Measurements from ENCODE around the gene EYS. TPM values are rescaled to one million over a fixed set of nuclear protein-coding genes. Genes with fewer than 3 reads are reported as not detected.

EYS gene
- total and polyA plus RNA-seq, 2 of the 13 experiments (the other 11 are each of a cell fraction or from before 2014, with no cell fraction given): 0.04 to 0.07 TPM

DNA sequence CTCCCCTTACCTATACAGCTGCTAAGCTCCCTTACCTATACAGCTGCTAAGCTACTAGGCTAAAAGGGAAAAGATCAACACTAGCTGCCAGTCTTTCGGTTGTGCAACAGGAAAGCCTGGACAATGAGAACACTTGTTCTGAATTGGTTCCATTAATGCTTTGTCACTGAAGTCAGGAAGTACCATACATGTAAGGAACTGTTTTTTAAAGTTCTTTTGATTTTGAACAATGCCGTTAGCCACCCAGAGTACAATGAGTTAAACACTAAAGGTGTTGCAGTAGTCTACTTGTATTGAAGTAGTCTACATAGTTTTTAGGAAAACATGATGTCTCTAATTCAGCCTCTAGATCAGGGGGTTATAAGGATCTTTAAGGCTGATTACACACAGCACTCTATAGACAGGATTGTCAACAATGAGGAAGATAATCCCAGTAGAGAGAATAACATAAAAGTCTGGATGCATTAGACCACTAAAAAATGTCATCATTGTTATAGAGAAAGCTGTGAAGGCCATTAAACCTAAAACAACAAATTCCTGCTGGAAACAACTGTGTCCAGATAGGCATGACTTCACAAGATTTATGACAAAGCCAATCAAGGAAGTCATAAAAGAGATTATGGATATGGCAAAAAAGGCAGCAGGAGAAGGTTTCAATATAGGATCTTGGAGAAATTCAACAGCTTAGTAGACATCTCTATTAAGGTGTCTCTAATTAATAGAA is 1765.1 kb downstream of the EYS start (continued):
- TF ChIP-seq, protein P1, sequence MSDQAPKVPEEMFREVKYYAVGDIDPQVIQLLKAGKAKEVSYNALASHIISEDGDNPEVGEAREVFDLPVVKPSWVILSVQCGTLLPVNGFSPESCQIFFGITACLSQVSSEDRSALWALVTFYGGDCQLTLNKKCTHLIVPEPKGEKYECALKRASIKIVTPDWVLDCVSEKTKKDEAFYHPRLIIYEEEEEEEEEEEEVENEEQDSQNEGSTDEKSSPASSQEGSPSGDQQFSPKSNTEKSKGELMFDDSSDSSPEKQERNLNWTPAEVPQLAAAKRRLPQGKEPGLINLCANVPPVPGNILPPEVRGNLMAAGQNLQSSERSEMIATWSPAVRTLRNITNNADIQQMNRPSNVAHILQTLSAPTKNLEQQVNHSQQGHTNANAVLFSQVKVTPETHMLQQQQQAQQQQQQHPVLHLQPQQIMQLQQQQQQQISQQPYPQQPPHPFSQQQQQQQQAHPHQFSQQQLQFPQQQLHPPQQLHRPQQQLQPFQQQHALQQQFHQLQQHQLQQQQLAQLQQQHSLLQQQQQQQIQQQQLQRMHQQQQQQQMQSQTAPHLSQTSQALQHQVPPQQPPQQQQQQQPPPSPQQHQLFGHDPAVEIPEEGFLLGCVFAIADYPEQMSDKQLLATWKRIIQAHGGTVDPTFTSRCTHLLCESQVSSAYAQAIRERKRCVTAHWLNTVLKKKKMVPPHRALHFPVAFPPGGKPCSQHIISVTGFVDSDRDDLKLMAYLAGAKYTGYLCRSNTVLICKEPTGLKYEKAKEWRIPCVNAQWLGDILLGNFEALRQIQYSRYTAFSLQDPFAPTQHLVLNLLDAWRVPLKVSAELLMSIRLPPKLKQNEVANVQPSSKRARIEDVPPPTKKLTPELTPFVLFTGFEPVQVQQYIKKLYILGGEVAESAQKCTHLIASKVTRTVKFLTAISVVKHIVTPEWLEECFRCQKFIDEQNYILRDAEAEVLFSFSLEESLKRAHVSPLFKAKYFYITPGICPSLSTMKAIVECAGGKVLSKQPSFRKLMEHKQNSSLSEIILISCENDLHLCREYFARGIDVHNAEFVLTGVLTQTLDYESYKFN (CRISPR knock-in tag; conservative IDR thresholded peaks at IDR 0.05): peak; percentile 74
- no peak for TF ChIP-seq ZNF20 (CRISPR knock-in tag; IDR thresholded peaks at IDR 0.05)
- peak; percentile 58; the same call in 1 of the 2 replicates for TF ChIP-seq IRF2 (CRISPR knock-in tag; IDR thresholded peaks at IDR 0.05)
- TF ChIP-seq, protein P2, sequence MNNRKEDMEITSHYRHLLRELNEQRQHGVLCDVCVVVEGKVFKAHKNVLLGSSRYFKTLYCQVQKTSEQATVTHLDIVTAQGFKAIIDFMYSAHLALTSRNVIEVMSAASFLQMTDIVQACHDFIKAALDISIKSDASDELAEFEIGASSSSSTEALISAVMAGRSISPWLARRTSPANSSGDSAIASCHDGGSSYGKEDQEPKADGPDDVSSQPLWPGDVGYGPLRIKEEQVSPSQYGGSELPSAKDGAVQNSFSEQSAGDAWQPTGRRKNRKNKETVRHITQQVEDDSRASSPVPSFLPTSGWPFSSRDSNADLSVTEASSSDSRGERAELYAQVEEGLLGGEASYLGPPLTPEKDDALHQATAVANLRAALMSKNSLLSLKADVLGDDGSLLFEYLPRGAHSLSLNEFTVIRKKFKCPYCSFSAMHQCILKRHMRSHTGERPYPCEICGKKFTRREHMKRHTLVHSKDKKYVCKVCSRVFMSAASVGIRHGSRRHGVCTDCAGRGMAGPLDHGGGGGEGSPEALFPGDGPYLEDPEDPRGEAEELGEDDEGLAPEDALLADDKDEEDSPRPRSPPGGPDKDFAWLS (CRISPR knock-in tag; IDR thresholded peaks at IDR 0.05; ENCODE audit: borderline replicate concordance): no peak
- TF ChIP-seq CREB1 (IDR thresholded peaks at IDR 0.05): no peak
- TF ChIP-seq CREB1 (CRISPR knock-in tag; IDR thresholded peaks at IDR 0.05): peak; percentile 51; the same call in 1 of the 2 replicates
- TF ChIP-seq ZNF543 (CRISPR knock-in tag; IDR thresholded peaks at IDR 0.05): no peak
- TF ChIP-seq, protein P3, sequence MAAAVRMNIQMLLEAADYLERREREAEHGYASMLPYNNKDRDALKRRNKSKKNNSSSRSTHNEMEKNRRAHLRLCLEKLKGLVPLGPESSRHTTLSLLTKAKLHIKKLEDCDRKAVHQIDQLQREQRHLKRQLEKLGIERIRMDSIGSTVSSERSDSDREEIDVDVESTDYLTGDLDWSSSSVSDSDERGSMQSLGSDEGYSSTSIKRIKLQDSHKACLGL (CRISPR knock-in tag; IDR thresholded peaks at IDR 0.05): no peak
- no peak for TF ChIP-seq STAG1 (CRISPR knock-in tag; IDR thresholded peaks at IDR 0.05)
- no peak for TF ChIP-seq ZFP36L1 (CRISPR knock-in tag; IDR thresholded peaks at IDR 0.05)
- peak; percentile 56; the same call in 1 of the 2 replicates for TF ChIP-seq ZNF292 (CRISPR knock-in tag; IDR thresholded peaks at IDR 0.05; ENCODE audit: borderline replicate concordance, low read depth)
- TF ChIP-seq, protein P4, sequence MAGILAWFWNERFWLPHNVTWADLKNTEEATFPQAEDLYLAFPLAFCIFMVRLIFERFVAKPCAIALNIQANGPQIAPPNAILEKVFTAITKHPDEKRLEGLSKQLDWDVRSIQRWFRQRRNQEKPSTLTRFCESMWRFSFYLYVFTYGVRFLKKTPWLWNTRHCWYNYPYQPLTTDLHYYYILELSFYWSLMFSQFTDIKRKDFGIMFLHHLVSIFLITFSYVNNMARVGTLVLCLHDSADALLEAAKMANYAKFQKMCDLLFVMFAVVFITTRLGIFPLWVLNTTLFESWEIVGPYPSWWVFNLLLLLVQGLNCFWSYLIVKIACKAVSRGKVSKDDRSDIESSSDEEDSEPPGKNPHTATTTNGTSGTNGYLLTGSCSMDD (CRISPR knock-in tag; IDR thresholded peaks at IDR 0.05): no peak
- no peak for TF ChIP-seq ZNF746 (CRISPR knock-in tag; IDR thresholded peaks at IDR 0.05)
- no peak for TF ChIP-seq GFI1 (CRISPR knock-in tag; IDR thresholded peaks at IDR 0.05; ENCODE audit: borderline replicate concordance)
- TF ChIP-seq, protein P5, sequence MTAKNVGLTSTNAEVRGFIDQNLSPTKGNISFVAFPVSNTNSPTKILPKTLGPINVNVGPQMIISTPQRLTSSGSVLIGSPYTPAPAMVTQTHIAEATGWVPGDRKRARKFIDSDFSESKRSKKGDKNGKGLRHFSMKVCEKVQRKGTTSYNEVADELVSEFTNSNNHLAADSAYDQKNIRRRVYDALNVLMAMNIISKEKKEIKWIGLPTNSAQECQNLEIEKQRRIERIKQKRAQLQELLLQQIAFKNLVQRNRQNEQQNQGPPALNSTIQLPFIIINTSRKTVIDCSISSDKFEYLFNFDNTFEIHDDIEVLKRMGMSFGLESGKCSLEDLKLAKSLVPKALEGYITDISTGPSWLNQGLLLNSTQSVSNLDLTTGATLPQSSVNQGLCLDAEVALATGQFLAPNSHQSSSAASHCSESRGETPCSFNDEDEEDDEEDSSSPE (CRISPR knock-in tag; IDR thresholded peaks at IDR 0.05): no peak
- TF ChIP-seq ZNF850 (CRISPR knock-in tag; conservative IDR thresholded peaks at IDR 0.05): no peak

Measured in HepG2 (cell line).